ENCODE data around the gene NMT1. TPM values are rescaled to one million over a fixed set of nuclear protein-coding genes. Genes with fewer than 3 reads are reported as not detected.
A peak's percentile ranks its signal among the peaks of the same experiment; 100 is the strongest.

Gene NMT1
- total RNA-seq, 1 donor from 2014 or later, result 85.8 TPM

- H3K27ac Mint-ChIP-seq (ENCODE audit: unreplicated experiment), result no peak overlapping the region
- TF ChIP-seq, protein P1, sequence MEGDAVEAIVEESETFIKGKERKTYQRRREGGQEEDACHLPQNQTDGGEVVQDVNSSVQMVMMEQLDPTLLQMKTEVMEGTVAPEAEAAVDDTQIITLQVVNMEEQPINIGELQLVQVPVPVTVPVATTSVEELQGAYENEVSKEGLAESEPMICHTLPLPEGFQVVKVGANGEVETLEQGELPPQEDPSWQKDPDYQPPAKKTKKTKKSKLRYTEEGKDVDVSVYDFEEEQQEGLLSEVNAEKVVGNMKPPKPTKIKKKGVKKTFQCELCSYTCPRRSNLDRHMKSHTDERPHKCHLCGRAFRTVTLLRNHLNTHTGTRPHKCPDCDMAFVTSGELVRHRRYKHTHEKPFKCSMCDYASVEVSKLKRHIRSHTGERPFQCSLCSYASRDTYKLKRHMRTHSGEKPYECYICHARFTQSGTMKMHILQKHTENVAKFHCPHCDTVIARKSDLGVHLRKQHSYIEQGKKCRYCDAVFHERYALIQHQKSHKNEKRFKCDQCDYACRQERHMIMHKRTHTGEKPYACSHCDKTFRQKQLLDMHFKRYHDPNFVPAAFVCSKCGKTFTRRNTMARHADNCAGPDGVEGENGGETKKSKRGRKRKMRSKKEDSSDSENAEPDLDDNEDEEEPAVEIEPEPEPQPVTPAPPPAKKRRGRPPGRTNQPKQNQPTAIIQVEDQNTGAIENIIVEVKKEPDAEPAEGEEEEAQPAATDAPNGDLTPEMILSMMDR (IDR thresholded peaks at IDR 0.05; ENCODE audit: unreplicated experiment), result no peak
- H3K27me3 Mint-ChIP-seq (ENCODE audit: unreplicated experiment), result peaks cover 12% of the 10 kb centered on the region
- H3K4me1 Mint-ChIP-seq (ENCODE audit: unreplicated experiment), result peaks cover 14% of the 10 kb centered on the region
- no peaks in the 10 kb centered on the region for H3K36me3 Mint-ChIP-seq (ENCODE audit: low read depth, unreplicated experiment)
- H3K4me3 Mint-ChIP-seq (ENCODE audit: unreplicated experiment), result no peak overlapping the region
- no peaks in the 10 kb centered on the region for H3K9me3 Mint-ChIP-seq (ENCODE audit: unreplicated experiment)
- no peak for DNase-seq (ENCODE audit: low spot score)
Measured at GRCh38 chr17:45016823-45017222, 44.3 kb upstream of the NMT1 start.

DNA sequence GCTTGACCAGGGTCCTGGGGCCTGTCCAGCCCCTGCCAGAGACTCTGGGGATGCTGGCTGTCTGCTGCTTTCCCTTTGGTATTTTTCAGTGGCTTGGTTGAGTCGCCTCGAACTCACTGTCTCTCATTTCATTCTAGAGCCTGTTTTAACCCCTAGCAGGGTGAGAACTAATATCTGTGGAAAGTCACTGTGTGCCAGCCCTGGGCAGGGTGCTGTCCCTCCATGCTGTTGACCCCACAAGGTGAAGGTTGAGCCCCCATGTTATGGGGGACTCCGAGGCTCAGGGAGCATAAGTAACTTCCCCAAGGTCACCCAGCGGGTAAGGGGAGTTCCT is 42.6 kb upstream of the NMT1 start:
- no peaks in the 10 kb centered on the region for H3K9me3 Mint-ChIP-seq (ENCODE audit: unreplicated experiment)
- H3K27ac Mint-ChIP-seq (ENCODE audit: unreplicated experiment), result no peak overlapping the region
- no peaks in the 10 kb centered on the region for H3K36me3 Mint-ChIP-seq (ENCODE audit: low read depth, unreplicated experiment)
- TF ChIP-seq, protein P1 (IDR thresholded peaks at IDR 0.05; ENCODE audit: unreplicated experiment), result no peak
- peak overlapping the region; percentile 83 for H3K4me3 Mint-ChIP-seq (ENCODE audit: unreplicated experiment)
- peaks cover 14% of the 10 kb centered on the region for H3K4me1 Mint-ChIP-seq (ENCODE audit: unreplicated experiment)
- H3K27me3 Mint-ChIP-seq (ENCODE audit: unreplicated experiment), result peaks cover 12% of the 10 kb centered on the region
- no peak for DNase-seq (ENCODE audit: low spot score)

DNA sequence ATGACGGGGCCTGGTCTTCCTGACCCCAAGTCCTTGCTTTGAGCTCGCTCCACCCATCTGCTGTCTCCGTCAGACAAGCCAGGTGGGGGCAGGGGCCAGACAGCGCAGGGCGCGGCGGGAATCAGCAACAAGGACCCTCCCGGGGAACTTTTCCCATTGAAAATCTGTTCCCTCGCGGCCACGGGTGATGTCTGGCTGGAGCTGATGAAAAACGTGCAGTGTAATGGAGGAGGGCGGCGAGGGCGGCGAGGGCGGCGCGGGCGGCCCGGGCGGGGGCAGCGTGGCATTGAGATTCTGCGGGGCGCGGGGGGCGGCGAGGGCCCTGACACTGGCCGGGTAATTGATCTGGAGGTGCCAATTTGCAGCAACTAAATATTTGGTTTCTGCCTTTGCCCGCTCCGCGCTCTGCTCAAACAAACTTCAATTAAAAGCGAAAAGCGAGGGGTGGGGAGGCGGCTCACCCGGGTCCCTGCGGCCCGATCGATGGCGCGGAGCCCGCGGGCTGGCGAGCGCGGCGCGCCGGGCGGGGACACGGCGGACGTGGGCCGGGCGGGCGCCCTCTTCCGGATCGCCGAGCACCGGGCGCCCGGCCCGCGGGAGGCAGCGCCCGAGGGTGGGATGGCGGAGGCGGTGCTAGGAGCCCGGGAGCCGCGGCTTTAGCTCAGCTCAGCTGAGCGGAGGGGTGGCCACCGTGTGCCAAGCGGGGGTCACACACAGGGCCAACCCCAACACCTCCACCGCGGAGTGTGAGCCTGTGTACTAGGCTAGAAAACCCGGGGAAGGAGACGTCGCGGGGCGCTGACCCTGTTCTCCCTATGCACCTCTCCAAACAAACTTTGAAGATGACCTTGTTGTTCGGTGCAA is 42.0 kb upstream of the NMT1 start:
- Mint-ChIP-seq H3K27me3 (ENCODE audit: unreplicated experiment) (peaks cover 13% of the 10 kb centered on the region), H3K9me3 (ENCODE audit: unreplicated experiment) (no peaks in the 10 kb centered on the region), H3K27ac (ENCODE audit: unreplicated experiment) (no peak overlapping the region), H3K36me3 (ENCODE audit: low read depth, unreplicated experiment) (peaks cover 4% of the 10 kb centered on the region), H3K4me3 (ENCODE audit: unreplicated experiment) (peak overlapping the region; percentile 83), H3K4me1 (ENCODE audit: unreplicated experiment) (peaks cover 16% of the 10 kb centered on the region)
- TF ChIP-seq, protein P1 (IDR thresholded peaks at IDR 0.05; ENCODE audit: unreplicated experiment), result no peak
- DNase-seq (ENCODE audit: low spot score), result no peak

DNA sequence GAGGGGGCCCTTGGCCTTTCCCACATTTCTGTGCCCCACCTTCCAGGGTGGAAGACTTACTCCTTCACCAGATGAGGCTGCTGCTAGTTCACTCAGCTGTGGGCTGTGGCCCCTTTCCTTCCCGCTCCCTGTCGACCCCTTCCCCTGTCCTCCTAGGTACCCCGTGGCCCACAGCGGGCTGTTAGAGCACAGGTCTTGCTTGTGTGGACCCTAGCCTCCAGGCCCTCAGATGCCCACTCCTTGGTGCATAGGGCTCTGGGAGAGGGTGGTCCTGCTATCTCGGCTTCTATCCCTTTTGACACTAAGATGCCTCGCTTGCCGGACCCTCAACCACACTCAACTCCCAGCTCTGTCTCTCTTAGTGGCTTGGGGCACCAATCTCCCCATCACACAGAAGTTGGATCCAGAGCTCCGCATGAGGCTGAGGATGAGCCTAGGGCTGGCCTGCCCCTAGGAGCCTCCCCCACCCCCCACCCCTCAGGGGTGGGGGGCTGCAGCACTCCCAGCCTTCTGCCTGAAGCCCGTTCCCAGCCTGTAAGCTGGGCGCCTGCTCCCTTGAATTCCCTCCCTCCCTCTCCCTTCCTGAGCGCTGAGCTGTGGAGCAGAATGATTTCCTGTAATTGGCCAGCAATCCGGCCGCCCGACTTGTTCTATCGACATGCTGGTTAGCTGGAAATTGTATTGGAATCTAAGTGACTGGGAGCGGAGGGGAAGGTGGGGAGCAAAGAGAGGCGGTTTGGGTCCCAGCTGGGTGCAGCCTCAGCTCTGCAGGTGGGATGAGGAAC is 40.6 kb upstream of the NMT1 start:
- H3K27ac Mint-ChIP-seq (ENCODE audit: unreplicated experiment), result no peak overlapping the region
- no peaks in the 10 kb centered on the region for H3K9me3 Mint-ChIP-seq (ENCODE audit: unreplicated experiment)
- TF ChIP-seq, protein P1 (IDR thresholded peaks at IDR 0.05; ENCODE audit: unreplicated experiment), result no peak
- H3K4me1 Mint-ChIP-seq (ENCODE audit: unreplicated experiment), result peaks cover 17% of the 10 kb centered on the region
- H3K36me3 Mint-ChIP-seq (ENCODE audit: low read depth, unreplicated experiment), result peaks cover 5% of the 10 kb centered on the region
- H3K27me3 Mint-ChIP-seq (ENCODE audit: unreplicated experiment), result peaks cover 15% of the 10 kb centered on the region
- no peak overlapping the region for H3K4me3 Mint-ChIP-seq (ENCODE audit: unreplicated experiment)
- DNase-seq (ENCODE audit: low spot score), result peak; percentile 54

Data from endothelial cell (in vitro differentiated cells).